Choroid plexus epithelial cell (primary cell): ENCODE data around the gene RNF151.

Experiments used
- DNase-seq: peaks from one replicate; pipeline ENCODE4 v3.0.0-alpha.2; 2010; ENCODE audit warnings: low read depth
- H3K4me3 ChIP-seq: 2 replicates; pipeline ENCODE4 v1.5.1; 2011; ENCODE audit warnings: low read depth, mild to moderate bottlenecking, control low read depth, low read length, moderate library complexity
- CTCF ChIP-seq: conservative IDR thresholded peaks from 2 replicates; pipeline ENCODE4 v1.5.1; 2011; ENCODE audit warnings: low read depth, mild to moderate bottlenecking, control low read depth, inconsistent platforms, low read length, moderate library complexity

Gene RNF151

GRCh38 chr16:1976951-1977874 is 10.6 kb downstream of the RNF151 start:
- H3K4me3 ChIP-seq = no peak overlapping the region
- no peak for TF ChIP-seq CTCF
- DNase-seq = no peak

- TF ChIP-seq CTCF = no peak
- DNase-seq = no peak
- no peak overlapping the region for H3K4me3 ChIP-seq
Measured at GRCh38 chr16:1977875-1978268, 11.2 kb downstream of the RNF151 start.

- DNase-seq = no peak
- H3K4me3 ChIP-seq = no peak overlapping the region
- no peak for TF ChIP-seq CTCF
Measured at GRCh38 chr16:1978476-1979120, 11.9 kb downstream of the RNF151 start.

GRCh38 chr16:1979271-1980029 is 12.8 kb downstream of the RNF151 start:
- no peak overlapping the region for H3K4me3 ChIP-seq
- no peak for TF ChIP-seq CTCF
- DNase-seq = no peak

- no peak overlapping the region for H3K4me3 ChIP-seq
- no peak for DNase-seq
- TF ChIP-seq CTCF = no peak
Measured at GRCh38 chr16:1980030-1980769, 13.5 kb downstream of the RNF151 start.

GRCh38 chr16:1980770-1981087 is 14.1 kb downstream of the RNF151 start:
- H3K4me3 ChIP-seq = no peak overlapping the region
- TF ChIP-seq CTCF = no peak
- no peak for DNase-seq
